GM12873 (cell line): Measurements from ENCODE around the gene SPATA46.

ENCODE experiments used
- CTCF ChIP-seq: IDR thresholded peaks from 2 replicates; pipeline ENCODE4 v1.5.1; 2012; ENCODE audit warnings: low read depth, mild to moderate bottlenecking, moderate library complexity, low read length, control low read depth; ENCODE audit not compliant: insufficient read depth; ENCODE audit errors: missing control alignments

The SPATA46 gene

GRCh38 chr1:162360237-162360873 is 16.3 kb downstream of the SPATA46 start:
- TF ChIP-seq CTCF, result no peak

GRCh38 chr1:162359523-162360236 is 17.0 kb downstream of the SPATA46 start:
- no peak for TF ChIP-seq CTCF

DNA sequence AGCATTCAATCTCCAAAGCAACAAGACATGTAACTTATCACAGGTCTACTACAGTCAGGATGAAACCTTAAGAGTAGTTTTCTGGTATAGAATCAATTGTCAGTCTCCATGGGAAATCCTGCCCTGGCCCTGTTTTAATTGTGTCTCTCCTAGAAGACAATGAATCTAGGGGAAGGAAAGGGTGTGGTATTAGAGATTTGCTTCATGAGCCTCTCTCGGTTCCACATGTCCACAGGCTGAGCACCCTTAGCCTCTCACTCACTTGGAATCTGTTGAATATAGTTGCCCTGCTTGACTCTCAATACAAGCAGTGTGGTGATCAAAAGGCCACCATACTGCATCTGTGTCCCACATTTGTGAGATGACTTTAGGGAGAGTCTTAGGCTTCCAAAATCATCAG is 17.7 kb downstream of the SPATA46 start:
- TF ChIP-seq CTCF, result no peak

DNA sequence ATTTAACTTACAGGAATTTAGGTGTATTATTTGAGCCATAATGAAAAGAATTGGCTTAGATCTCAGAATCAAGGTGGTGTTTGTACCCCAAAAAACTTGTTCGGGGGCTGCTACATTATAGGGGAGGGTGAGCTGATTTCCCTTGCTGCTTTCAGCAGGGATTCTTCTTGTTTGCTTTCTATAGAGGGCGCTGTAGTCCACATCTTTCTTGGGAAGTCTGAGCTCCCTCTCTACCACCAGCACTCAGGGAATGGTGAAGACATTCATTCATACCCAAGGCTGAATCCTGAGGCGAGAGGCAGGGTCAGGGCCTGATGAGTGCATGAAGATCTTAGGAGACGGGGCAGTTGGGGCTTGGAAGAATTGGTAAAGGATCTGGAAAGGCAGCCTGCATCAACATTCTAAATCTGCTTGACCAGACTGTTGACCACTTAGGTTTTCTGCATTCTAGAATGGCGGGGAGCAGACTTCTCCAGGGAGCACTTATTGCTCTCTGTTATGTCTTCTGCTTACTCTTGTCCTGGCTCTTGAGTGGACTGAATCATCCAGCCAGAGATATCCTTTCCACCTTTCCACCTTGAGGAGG is 18.9 kb downstream of the SPATA46 start:
- peak; percentile 62 for TF ChIP-seq CTCF

GRCh38 chr1:162353702-162354101 is 23.0 kb downstream of the SPATA46 start:
- TF ChIP-seq CTCF, result no peak

DNA sequence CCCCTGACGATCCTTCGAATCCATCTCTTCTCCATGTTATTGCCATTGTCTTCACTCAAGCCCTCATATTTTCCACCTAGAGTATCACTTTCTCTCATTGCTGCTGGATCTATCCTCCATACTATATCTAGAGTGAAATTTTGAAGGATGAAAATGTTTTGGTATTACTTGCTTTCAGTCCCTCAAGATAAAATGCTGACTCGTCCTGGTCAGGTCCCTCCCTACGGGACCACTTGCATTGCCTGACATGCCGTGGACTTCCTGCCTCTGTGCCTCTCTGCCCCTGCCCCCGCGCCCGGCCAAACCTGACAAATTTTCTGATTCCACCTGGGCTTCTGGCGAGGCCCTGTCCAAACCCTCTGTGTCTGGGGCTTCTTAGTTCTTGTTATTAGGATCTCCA is 23.6 kb downstream of the SPATA46 start:
- TF ChIP-seq CTCF, result no peak

DNA sequence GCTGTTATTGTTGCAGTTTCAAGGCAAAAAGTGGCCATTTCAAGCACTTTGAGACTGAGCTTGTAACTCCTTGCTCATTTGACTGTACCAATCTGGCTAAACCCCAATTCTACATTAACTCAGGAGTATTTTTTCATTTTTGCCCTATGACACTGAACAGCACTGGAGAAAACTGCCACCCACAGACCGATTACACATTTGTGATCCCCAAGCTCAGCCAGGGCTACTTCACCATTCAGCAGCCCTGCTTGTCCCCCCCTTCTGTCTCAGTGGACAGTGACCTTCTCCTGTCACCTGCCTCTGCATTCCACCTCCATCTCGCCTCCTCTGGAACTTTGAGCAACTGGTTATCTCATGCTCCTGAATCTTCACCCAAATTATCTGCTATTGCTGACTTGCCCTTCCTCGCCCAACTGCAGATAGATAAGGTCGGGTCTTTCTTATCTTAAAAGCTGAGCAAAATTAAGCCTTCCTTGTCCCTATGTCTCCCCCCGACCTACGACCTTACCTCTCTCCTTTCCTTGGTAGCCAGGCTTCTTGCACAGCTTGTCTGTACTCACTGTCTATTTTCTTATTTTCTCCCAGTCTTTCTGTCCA is 25.3 kb downstream of the SPATA46 start:
- no peak for TF ChIP-seq CTCF
